HG03097 (cell line): ENCODE data around the gene AP3S2.
"Not testable (repeated sequence)": the region's sequence is repeated elsewhere in the genome, so short reads cannot be mapped to it uniquely, and the experiment has no call there.

Source experiments
- ATAC-seq: cut with Tn5 transposase; IDR thresholded peaks from one replicate; pipeline ENCODE4 v1.9.1; 2021; ENCODE audit not compliant: unreplicated experiment, low FRiP score

The AP3S2 gene

GRCh38 chr15:89870006-89870405, 23.8 kb downstream of the AP3S2 start:
- ATAC-seq, result no peak

- ATAC-seq, result not testable (repeated sequence)
Observed at GRCh38 chr15:89869490-89869889, 24.3 kb downstream of the AP3S2 start.

GRCh38 chr15:89864958-89865739, 28.6 kb downstream of the AP3S2 start:
- ATAC-seq, result no peak

GRCh38 chr15:89863918-89864317, 29.9 kb downstream of the AP3S2 start:
- no peak for ATAC-seq

- no peak for ATAC-seq
Observed at GRCh38 chr15:89860891-89861290, 32.9 kb downstream of the AP3S2 start.

GRCh38 chr15:89860431-89860830, 33.4 kb downstream of the AP3S2 start:
- no peak for ATAC-seq

- ATAC-seq, result no peak
Observed at GRCh38 chr15:89858661-89859458, 34.9 kb downstream of the AP3S2 start.

GRCh38 chr15:89857673-89858072, 36.1 kb downstream of the AP3S2 start:
- no peak for ATAC-seq

GRCh38 chr15:89855948-89856347, 37.8 kb downstream of the AP3S2 start:
- ATAC-seq, result no peak

- not testable (repeated sequence) for ATAC-seq
Observed at GRCh38 chr15:89854863-89855262, 38.9 kb downstream of the AP3S2 start.

GRCh38 chr15:89852342-89852995, 41.3 kb downstream of the AP3S2 start:
- ATAC-seq, result no peak

GRCh38 chr15:89851673-89852341, 42.0 kb downstream of the AP3S2 start:
- ATAC-seq, result no peak

GRCh38 chr15:89848970-89849292, 44.9 kb downstream of the AP3S2 start:
- no peak for ATAC-seq

- ATAC-seq, result no peak
Observed at GRCh38 chr15:89847101-89847500, 46.7 kb downstream of the AP3S2 start.

- no peak for ATAC-seq
Observed at GRCh38 chr15:89845305-89845893, 48.4 kb downstream of the AP3S2 start.

GRCh38 chr15:89841962-89842361, 51.8 kb downstream of the AP3S2 start:
- ATAC-seq, result no peak

GRCh38 chr15:89841306-89841705, 52.5 kb downstream of the AP3S2 start:
- no peak for ATAC-seq

GRCh38 chr15:89839167-89839810, 54.5 kb downstream of the AP3S2 start:
- ATAC-seq, result no peak

- ATAC-seq, result no peak
Observed at GRCh38 chr15:89837830-89838178, 56.0 kb downstream of the AP3S2 start.

GRCh38 chr15:89837134-89837829, 56.5 kb downstream of the AP3S2 start:
- no peak for ATAC-seq
